Type B pancreatic cell (in vitro differentiated cells): ENCODE data around the gene UBLCP1. TPM values are rescaled to one million over a fixed set of nuclear protein-coding genes. Genes with fewer than 3 reads are reported as not detected.

Experiments
- DNase-seq: peaks from one replicate; pipeline ENCODE4 v3.0.0; 2021; ENCODE audit warnings: mixed read lengths; ENCODE audit not compliant: unreplicated experiment; ENCODE audit errors: extremely low spot score
- H3K27ac Mint-ChIP-seq: 2 replicates; pipeline ENCODE4 v1.8.0; 2021; ENCODE audit warnings: mild to moderate bottlenecking, mixed read lengths
- H3K27me3 Mint-ChIP-seq: 2 replicates; pipeline ENCODE4 v1.8.0; 2021; ENCODE audit warnings: mixed read lengths
- H3K36me3 Mint-ChIP-seq: 2 replicates; pipeline ENCODE4 v1.8.0; 2021; ENCODE audit warnings: mixed read lengths
- H3K4me1 Mint-ChIP-seq: one replicate; pipeline ENCODE4 v1.8.0; 2021; ENCODE audit warnings: mixed read lengths; ENCODE audit not compliant: unreplicated experiment
- H3K4me3 Mint-ChIP-seq: 2 replicates; pipeline ENCODE4 v1.8.0; 2021; ENCODE audit warnings: mild to moderate bottlenecking, mixed read lengths
- H3K9me3 Mint-ChIP-seq: 2 replicates; pipeline ENCODE4 v1.8.0; 2021; ENCODE audit warnings: mixed read lengths
- CTCF ChIP-seq: fragments of 200-600 bp; sonication (generic); conservative IDR thresholded peaks from 2 replicates; pipeline ENCODE4 v1.5.0; 2021; ENCODE audit warnings: antibody characterized with exemption, mild to moderate bottlenecking
- total RNA-seq: library from RNA; stranded (reverse); gene quantifications from 2 replicates; pipeline ENCODE4 v1.2.1, GENCODE V29; 2021; ENCODE audit warnings: low replicate concordance

UBLCP1 gene
- total RNA-seq, 1 donor from 2014 or later, result 29.4 TPM

- no peak for TF ChIP-seq CTCF
- H3K4me3 Mint-ChIP-seq, result no peak overlapping the region
- no peaks in the 10 kb centered on the region for H3K36me3 Mint-ChIP-seq
- no peak for DNase-seq
- H3K9me3 Mint-ChIP-seq, result no peaks in the 10 kb centered on the region
- no peak overlapping the region for H3K27ac Mint-ChIP-seq
- no peaks in the 10 kb centered on the region for H3K4me1 Mint-ChIP-seq
- H3K27me3 Mint-ChIP-seq, result peaks cover 26% of the 10 kb centered on the region
Measured at GRCh38 chr5:159318448-159318847, 55.4 kb downstream of the UBLCP1 start.

- no peak for DNase-seq
- no peak for TF ChIP-seq CTCF
- Mint-ChIP-seq H3K4me3 (no peak overlapping the region), H3K27me3 (peaks cover 21% of the 10 kb centered on the region), H3K9me3 (no peaks in the 10 kb centered on the region), H3K36me3 (no peaks in the 10 kb centered on the region), H3K4me1 (no peaks in the 10 kb centered on the region), H3K27ac (no peak overlapping the region)
Measured at GRCh38 chr5:159319363-159319762, 56.3 kb downstream of the UBLCP1 start.

- Mint-ChIP-seq H3K9me3 (no peaks in the 10 kb centered on the region), H3K27ac (no peak overlapping the region), H3K4me1 (no peaks in the 10 kb centered on the region), H3K4me3 (no peak overlapping the region), H3K27me3 (peaks cover 23% of the 10 kb centered on the region), H3K36me3 (no peaks in the 10 kb centered on the region)
- TF ChIP-seq CTCF, result no peak
- DNase-seq, result no peak
Measured at GRCh38 chr5:159319832-159320231, 56.7 kb downstream of the UBLCP1 start.

- H3K36me3 Mint-ChIP-seq, result no peaks in the 10 kb centered on the region
- peaks cover 36% of the 10 kb centered on the region for H3K27me3 Mint-ChIP-seq
- no peaks in the 10 kb centered on the region for H3K9me3 Mint-ChIP-seq
- H3K4me1 Mint-ChIP-seq, result no peaks in the 10 kb centered on the region
- H3K27ac Mint-ChIP-seq, result no peak overlapping the region
- DNase-seq, result no peak
- TF ChIP-seq CTCF, result no peak
- H3K4me3 Mint-ChIP-seq, result no peak overlapping the region
Measured at GRCh38 chr5:159322180-159322579, 59.1 kb downstream of the UBLCP1 start.

- peaks cover 51% of the 10 kb centered on the region for H3K27me3 Mint-ChIP-seq
- no peaks in the 10 kb centered on the region for H3K4me1 Mint-ChIP-seq
- no peaks in the 10 kb centered on the region for H3K9me3 Mint-ChIP-seq
- TF ChIP-seq CTCF, result no peak
- H3K27ac Mint-ChIP-seq, result no peak overlapping the region
- H3K36me3 Mint-ChIP-seq, result no peaks in the 10 kb centered on the region
- DNase-seq, result no peak
- H3K4me3 Mint-ChIP-seq, result no peak overlapping the region
Measured at GRCh38 chr5:159324102-159324755, 61.1 kb downstream of the UBLCP1 start.
